GM12878 (cell line): ENCODE measurements around the gene HIGD1C. TPM values are rescaled to one million over a fixed set of nuclear protein-coding genes. Genes with fewer than 3 reads are reported as not detected.

Experiments used
- ATAC-seq: fragments of 200-7000 bp; cut with Tn5 transposase; 3 replicates; pipeline ENCODE4 v1.9.1; 2020; ENCODE audit warnings: mild to moderate bottlenecking, moderate library complexity
- BruUV-seq: library from RNA; stranded (reverse); fragments of 400-500 nt; replicated peaks from 2 replicates; lab custom pipeline; 2021; lab: Mats Ljungman, UMichigan
- CTCF ChIA-PET: fragments of 300-600 bp; sonication (Branson Sonifier 250); formaldehyde crosslinking; extraction: SDS; loops from one replicate; lab custom pipeline; 2021; ENCODE audit warnings: inconsistent platforms; lab: Yijun Ruan, JAX
- POLR2A ChIA-PET: fragments of 350-600 bp; formaldehyde crosslinking; extraction: SDS; loops from one replicate; lab custom pipeline; 2021; ENCODE audit warnings: inconsistent platforms; lab: Charles Lee
- RAD21 ChIA-PET: fragments of 300-600 bp; sonication (Branson Sonifier 250); formaldehyde crosslinking; loops from one replicate; lab custom pipeline; 2023; ENCODE audit warnings: antibody characterized with exemption; ENCODE audit not compliant: unreplicated experiment; lab: Charles Lee
- SMC1A ChIA-PET: fragments of 300-600 bp; sonication (Branson Sonifier 250); formaldehyde crosslinking; loops from one replicate; lab custom pipeline; 2023; ENCODE audit not compliant: unreplicated experiment, uncharacterized antibody; lab: Charles Lee
- DNase-seq: peaks from one replicate; pipeline ENCODE4 v3.0.0-alpha.2; 2011; ENCODE audit warnings: low read depth, low spot score
- FAIRE-seq: peaks from 3 replicates; lab custom pipeline; 2011; peaks lifted over from hg19 to GRCh38; lab: Jason Lieb, UNC
- H2AFZ ChIP-seq: 2 replicates; pipeline ENCODE4 v1.6.0; 2011; ENCODE audit warnings: low read depth, low read length, control low read depth; ENCODE audit not compliant: control insufficient read depth
- H3K27ac ChIP-seq: 2 replicates; pipeline ENCODE4 v1.5.1; 2011; ENCODE audit warnings: control low read depth; ENCODE audit not compliant: control insufficient read depth, insufficient read depth
- H3K27me3 ChIP-seq, 2 experiments: replicated peaks in 1 of 2; 2 replicates each; pipeline versions ENCODE4 v1.6.0 to v1.6.1; 2011; ENCODE audit warnings: low read length in 1 of 2; ENCODE audit not compliant: control insufficient read depth in 2 of 2, insufficient read depth in 2 of 2
- H3K36me3 ChIP-seq, 2 experiments: 2 replicates each; pipeline ENCODE4 v1.5.1; 2011; ENCODE audit warnings: low read length in 1 of 2; ENCODE audit not compliant: control insufficient read depth in 2 of 2, insufficient read depth in 2 of 2
- H3K4me1 ChIP-seq: 2 replicates; pipeline ENCODE4 v1.6.1; 2011; ENCODE audit warnings: mild to moderate bottlenecking, low read length, moderate library complexity, mixed read lengths; ENCODE audit not compliant: control insufficient read depth, insufficient read depth
- H3K4me2 ChIP-seq: 2 replicates; pipeline ENCODE4 v1.6.0; 2011; ENCODE audit warnings: control low read depth; ENCODE audit not compliant: control insufficient read depth, insufficient read depth
- H3K4me3 ChIP-seq: fragments of 200-600 bp; sonication (generic); 2 replicates; pipeline ENCODE4 v1.5.1; 2016
- H3K79me2 ChIP-seq: 2 replicates; pipeline ENCODE4 v1.6.0; 2011; ENCODE audit warnings: low read length; ENCODE audit not compliant: control insufficient read depth, insufficient read depth
- H3K9ac ChIP-seq: 2 replicates; pipeline ENCODE4 v1.8.0; 2011; ENCODE audit warnings: low read length, control low read depth, mixed read lengths; ENCODE audit not compliant: control insufficient read depth, insufficient read depth
- H3K9me3 ChIP-seq: replicated peaks from 3 replicates; pipeline ENCODE4 v1.5.1; 2011; ENCODE audit warnings: mild to moderate bottlenecking, low read length; ENCODE audit not compliant: control insufficient read depth, insufficient read depth
- H4K20me1 ChIP-seq: 2 replicates; pipeline ENCODE4 v1.6.0; 2011; ENCODE audit not compliant: control insufficient read depth, insufficient read depth
- E4F1 ChIP-seq: fragments of 450-650 bp; IDR thresholded peaks from 2 replicates; pipeline ENCODE4 v1.6.1; 2018; ENCODE audit warnings: borderline replicate concordance, mild to moderate bottlenecking; ENCODE audit not compliant: partially characterized antibody
- EGR1 ChIP-seq, 2 experiments: IDR thresholded peaks; 1 replicate in 1 of 2; 2 replicates in 1 of 2; pipeline ENCODE4 v1.6.1; 2011 to 2012; ENCODE audit warnings: low read depth in 2 of 2, low read length in 2 of 2, borderline replicate concordance in 1 of 2, mild to moderate bottlenecking in 1 of 2, moderate library complexity in 1 of 2
- EP300 ChIP-seq, 2 experiments: fragments of 150-350 bp in 1 of 2; IDR thresholded peaks; 2 replicates each; pipeline ENCODE4 v1.6.1; 2011 to 2012; ENCODE audit warnings: low read depth in 2 of 2, low read length in 2 of 2, borderline replicate concordance in 1 of 2, improper control_type of control experiment in 1 of 2, inconsistent platforms in 1 of 2; ENCODE audit not compliant: control insufficient read depth in 1 of 2
- GABPA ChIP-seq: IDR thresholded peaks from 2 replicates; pipeline ENCODE4 v1.6.1; 2014; ENCODE audit warnings: antibody characterized with exemption, low read depth, mild to moderate bottlenecking, inconsistent platforms
- IRF3 ChIP-seq: fragments of 450-650 bp; IDR thresholded peaks from 2 replicates; pipeline ENCODE4 v1.6.1; 2014; ENCODE audit warnings: mild to moderate bottlenecking
- MAX ChIP-seq: IDR thresholded peaks from 2 replicates; pipeline ENCODE4 v1.6.1; 2012; ENCODE audit warnings: low read depth, low read length, improper control_type of control experiment
- NBN ChIP-seq: fragments of 450-650 bp; IDR thresholded peaks from 2 replicates; pipeline ENCODE4 v1.6.1; 2016
- NFYA ChIP-seq: IDR thresholded peaks from 2 replicates; pipeline ENCODE4 v1.6.1; 2011; ENCODE audit warnings: low read depth, mild to moderate bottlenecking, low read length, improper control_type of control experiment, borderline replicate concordance
- POLR2AphosphoS2 ChIP-seq: IDR thresholded peaks from 2 replicates; pipeline ENCODE4 v1.6.1; 2011; ENCODE audit warnings: low read depth, mild to moderate bottlenecking, low read length, improper control_type of control experiment, moderate library complexity
- SPI1 ChIP-seq: IDR thresholded peaks from 2 replicates; pipeline ENCODE4 v1.6.1; 2011; ENCODE audit warnings: low read depth, mild to moderate bottlenecking, low read length, moderate library complexity, borderline replicate concordance; ENCODE audit not compliant: insufficient read depth
- WGBS: methylation state at CpG from one replicate; pipeline ENCODE4 v1.1.6; 2016; ENCODE audit warnings: low lambda C conversion rate; ENCODE audit not compliant: insufficient replicate concordance, insufficient coverage; ENCODE audit errors: missing lambda C conversion rate; 5-methylcytosine and 5-hydroxymethylcytosine counted together
- in situ Hi-C: fragments of 300-500 bp; cut with MboI; formaldehyde crosslinking; loops from 9 replicates; pipeline ENCODE4 v1.14.3; 2018; ENCODE audit warnings: mixed read lengths
- intact Hi-C: fragments of 100-400 bp; cut with micrococcal nuclease; formaldehyde crosslinking; loops from one replicate; pipeline ENCODE4 v1.14.2; 2022; ENCODE audit not compliant: unreplicated experiment
- polyA plus RNA-seq, 11 experiments: library from polyadenylated mRNA; depleted of rRNA in 4 of 11; unstranded in 6 of 11; stranded (reverse) in 5 of 11; fragments of >200 nt; fragmentation: Nextera tagmentation in 4 of 11; fragmentation: Illumina TruSeq in 1 of 11; extraction: Ambion mirVana in 4 of 11; extraction: Trizol in 1 of 11; gene quantifications; 1 replicate in 1 of 11; 2 replicates in 10 of 11; pipeline versions ENCODE4 v1.2.1 to v1.2.3, GENCODE V29; 2011 to 2016; ENCODE audit warnings: inconsistent platforms in 2 of 11, missing spikeins in 2 of 11, low read depth in 1 of 11
- total RNA-seq, 4 experiments: library from RNA; depleted of rRNA in 3 of 4; stranded (reverse); fragments of >200 nt in 3 of 4; fragmentation: Illumina TruSeq in 1 of 4; extraction: Trizol in 1 of 4; gene quantifications; 2 replicates each; pipeline versions ENCODE4 v1.2.1 to v1.2.3, GENCODE V29; 2013 to 2021

HIGD1C gene
- total and polyA plus RNA-seq, 10 of the 15 experiments (the other 5 are each of a cell fraction or from before 2014, with no cell fraction given) = not detected

- H3K4me1 ChIP-seq = no peaks in the 10 kb centered on the region
- DNase-seq (no peak), FAIRE-seq (no peak), ATAC-seq (no peak)
- H3K79me2 ChIP-seq = no peaks in the 10 kb centered on the region
- no peaks in the 10 kb centered on the region for H3K36me3 ChIP-seq
- ChIA-PET SMC1A (no interaction called here), POLR2A (interaction anchor here (0.7 to 1.0 kb wide), 2 partner anchors 19 to 650 kb away, joined by 3 to 4 read pairs; no protein-coding TSS in a partner anchor), CTCF (interaction anchor here (0.6 to 1.0 kb wide), 3 partner anchors 13 to 25 kb away, joined by 3 read pairs; a partner anchor contains a TSS), RAD21 (no interaction called here)
- BruUV-seq = no TSS peak
- in situ Hi-C loops = no loop called here
- H4K20me1 ChIP-seq = no peaks in the 10 kb centered on the region
- H3K9ac ChIP-seq = no peak overlapping the region
- H3K4me2 ChIP-seq = no peak overlapping the region
- H2AFZ ChIP-seq = no peak overlapping the region
- TF ChIP-seq EGR1 (IDR thresholded peaks at IDR 0.05; ENCODE audit: borderline replicate concordance in 1 of 2, low read depth in 2 of 2, low read length in 2 of 2) (no peak), EP300 (IDR thresholded peaks at IDR 0.05; ENCODE audit: borderline replicate concordance in 1 of 2, control insufficient read depth in 1 of 2, low read depth in 2 of 2, low read length in 2 of 2) (no peak), POLR2AphosphoS2 (no peak), E4F1 (no peak), IRF3 (no peak), NBN (no peak), NFYA (no peak), MAX (no peak), SPI1 (no peak), GABPA (no peak)
- no peak overlapping the region for H3K4me3 ChIP-seq
- no peaks in the 10 kb centered on the region; the same call in 2 of the 3 replicates for H3K9me3 ChIP-seq
- no peaks in the 10 kb centered on the region for H3K27me3 ChIP-seq
- intact Hi-C loops = no loop called here
- H3K27ac ChIP-seq = no peak overlapping the region
- WGBS = 77% methylated on average over 4 of the region's 4 CpGs
These were observed 2.5 kb upstream of the HIGD1C start for GRCh38 chr12:50949801-50950302.
